ENCODE data around the gene PLEKHB2.
"Not testable (repeated sequence)": the region's sequence is repeated elsewhere in the genome, so short reads cannot be mapped to it uniquely, and the experiment has no call there.

PLEKHB2 gene

DNA sequence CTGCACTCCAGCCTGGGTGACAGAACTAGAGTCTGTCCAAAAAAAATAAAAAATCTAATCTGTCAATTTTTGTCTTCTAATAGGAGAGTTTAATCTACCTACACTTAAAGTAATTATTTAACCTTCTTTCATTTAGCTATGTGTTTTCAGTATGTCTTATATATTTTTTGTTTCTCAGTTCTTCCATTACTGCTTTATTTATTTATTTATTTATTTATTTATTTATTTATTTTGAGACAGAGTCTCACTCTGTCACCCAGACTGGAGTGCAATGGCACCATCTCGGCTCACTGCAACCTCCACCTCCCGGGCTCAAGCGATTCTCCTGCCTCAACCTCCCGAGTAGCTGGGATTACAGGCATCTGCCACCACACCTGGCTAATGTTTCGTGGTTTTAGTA, 60.4 kb downstream of the PLEKHB2 start:
- not testable (repeated sequence) for H3K4me3 ChIP-seq (ENCODE audit: control insufficient read depth in 1 of 7, extremely low read depth in 1 of 7, insufficient read depth in 4 of 7, low read depth in 2 of 7, low read length in 6 of 7); H3K27ac ChIP-seq (ENCODE audit: insufficient read depth in 1 of 2, low read depth in 1 of 2, low read length in 2 of 2, poor library complexity in 1 of 2, severe bottlenecking in 2 of 2); DNase-seq; H3K9me3 ChIP-seq (ENCODE audit: control extremely low read depth in 1 of 5, control insufficient read depth in 4 of 5, insufficient read depth in 2 of 5, low read depth in 1 of 5, low read length in 4 of 5); H3K36me3 ChIP-seq (ENCODE audit: control insufficient read depth in 4 of 4, insufficient read depth in 4 of 4, low read length in 3 of 4); H3K27me3 ChIP-seq (replicated peaks in 2 of 5; ENCODE audit: control insufficient read depth in 4 of 5, insufficient read depth in 5 of 5, low read length in 4 of 5); H3K4me1 ChIP-seq (ENCODE audit: control extremely low read depth in 1 of 4, control insufficient read depth in 4 of 4, insufficient read depth in 4 of 4, low read length in 3 of 4)
- 97% methylated on average over 5 of the region's 5 CpGs for WGBS (ENCODE audit: insufficient coverage)
- ChIA-PET CTCF (interaction anchor here (1.2 kb wide), 1 partner anchor 11 kb away, joined by 3 read pairs; no protein-coding TSS in a partner anchor), POLR2A (interaction anchor here (0.6 kb wide), 1 partner anchor 1007 kb away, joined by 3 read pairs; no protein-coding TSS in a partner anchor)

DNA sequence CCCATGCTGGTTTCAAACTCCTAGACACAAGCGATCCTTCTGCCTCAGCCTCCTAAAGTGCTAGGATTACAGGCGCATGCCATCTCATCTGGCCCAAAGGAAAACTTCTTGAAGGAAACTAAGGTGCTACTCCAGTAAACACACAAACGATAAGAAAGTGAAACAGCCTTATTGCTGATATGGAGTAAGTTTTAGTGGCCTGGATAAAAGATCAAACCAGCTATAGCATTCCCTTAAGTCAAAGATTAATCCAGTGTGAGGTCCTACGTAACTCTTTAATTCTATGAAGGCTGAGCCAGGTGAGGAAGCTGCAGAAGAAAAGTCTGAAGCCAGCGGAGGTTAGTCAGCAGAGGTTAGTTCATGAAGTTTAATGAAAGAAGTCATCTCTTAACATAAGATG, 63.4 kb downstream of the PLEKHB2 start:
- peaks cover 0 to 3% (median 0%) of the 10 kb centered on the region in 5 experiments for H3K27me3 ChIP-seq (replicated peaks in 2 of 5; ENCODE audit: control insufficient read depth in 4 of 5, insufficient read depth in 5 of 5, low read length in 4 of 5)
- ChIA-PET CTCF (no interaction called here), POLR2A (no interaction called here)
- H3K4me1 ChIP-seq (ENCODE audit: control extremely low read depth in 1 of 4, control insufficient read depth in 4 of 4, insufficient read depth in 4 of 4, low read length in 3 of 4): no peaks in the 10 kb centered on the region
- no peaks in the 10 kb centered on the region for H3K9me3 ChIP-seq (ENCODE audit: control extremely low read depth in 1 of 5, control insufficient read depth in 4 of 5, insufficient read depth in 2 of 5, low read depth in 1 of 5, low read length in 4 of 5)
- no peak overlapping the region for H3K4me3 ChIP-seq (ENCODE audit: control insufficient read depth in 1 of 7, extremely low read depth in 1 of 7, insufficient read depth in 4 of 7, low read depth in 2 of 7, low read length in 6 of 7)
- WGBS (ENCODE audit: insufficient coverage): 100% methylated on average over 3 of the region's 5 CpGs
- DNase-seq: no peak
- H3K27ac ChIP-seq (ENCODE audit: insufficient read depth in 1 of 2, low read depth in 1 of 2, low read length in 2 of 2, poor library complexity in 1 of 2, severe bottlenecking in 2 of 2): no peak overlapping the region
- H3K36me3 ChIP-seq (ENCODE audit: control insufficient read depth in 4 of 4, insufficient read depth in 4 of 4, low read length in 3 of 4): no peaks in the 10 kb centered on the region

DNA sequence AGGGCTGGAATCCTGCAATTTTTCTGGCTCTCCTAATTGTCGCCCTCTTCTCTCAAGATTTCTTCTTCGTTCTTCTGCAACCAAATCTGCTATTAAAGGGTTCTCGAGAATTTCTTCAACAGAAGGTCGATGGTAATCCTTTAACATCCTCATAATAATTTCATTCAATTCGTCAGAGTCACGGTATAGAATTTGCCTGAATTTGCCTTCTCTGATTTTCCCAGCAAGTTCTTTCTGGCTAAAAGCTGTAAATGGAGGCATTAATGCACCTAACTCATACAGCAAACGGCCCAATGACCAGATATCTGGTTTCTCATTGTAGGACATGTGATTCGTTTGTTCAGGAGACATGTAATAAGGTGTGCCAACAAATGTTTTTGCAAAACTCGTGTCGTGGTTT, 72.9 kb downstream of the PLEKHB2 start:
- DNase-seq; POLR2A ChIA-PET; H3K36me3 ChIP-seq (ENCODE audit: control insufficient read depth in 4 of 4, insufficient read depth in 4 of 4, low read length in 3 of 4); H3K9me3 ChIP-seq (ENCODE audit: control extremely low read depth in 1 of 5, control insufficient read depth in 4 of 5, insufficient read depth in 2 of 5, low read depth in 1 of 5, low read length in 4 of 5); H3K27ac ChIP-seq (ENCODE audit: insufficient read depth in 1 of 2, low read depth in 1 of 2, low read length in 2 of 2, poor library complexity in 1 of 2, severe bottlenecking in 2 of 2); H3K4me1 ChIP-seq (ENCODE audit: control extremely low read depth in 1 of 4, control insufficient read depth in 4 of 4, insufficient read depth in 4 of 4, low read length in 3 of 4); H3K4me3 ChIP-seq (ENCODE audit: control insufficient read depth in 1 of 7, extremely low read depth in 1 of 7, insufficient read depth in 4 of 7, low read depth in 2 of 7, low read length in 6 of 7); CTCF ChIA-PET; H3K27me3 ChIP-seq (replicated peaks in 2 of 5; ENCODE audit: control insufficient read depth in 4 of 5, insufficient read depth in 5 of 5, low read length in 4 of 5): not testable (repeated sequence)
- WGBS (ENCODE audit: insufficient coverage): 85% methylated on average over 6 of the region's 10 CpGs

DNA sequence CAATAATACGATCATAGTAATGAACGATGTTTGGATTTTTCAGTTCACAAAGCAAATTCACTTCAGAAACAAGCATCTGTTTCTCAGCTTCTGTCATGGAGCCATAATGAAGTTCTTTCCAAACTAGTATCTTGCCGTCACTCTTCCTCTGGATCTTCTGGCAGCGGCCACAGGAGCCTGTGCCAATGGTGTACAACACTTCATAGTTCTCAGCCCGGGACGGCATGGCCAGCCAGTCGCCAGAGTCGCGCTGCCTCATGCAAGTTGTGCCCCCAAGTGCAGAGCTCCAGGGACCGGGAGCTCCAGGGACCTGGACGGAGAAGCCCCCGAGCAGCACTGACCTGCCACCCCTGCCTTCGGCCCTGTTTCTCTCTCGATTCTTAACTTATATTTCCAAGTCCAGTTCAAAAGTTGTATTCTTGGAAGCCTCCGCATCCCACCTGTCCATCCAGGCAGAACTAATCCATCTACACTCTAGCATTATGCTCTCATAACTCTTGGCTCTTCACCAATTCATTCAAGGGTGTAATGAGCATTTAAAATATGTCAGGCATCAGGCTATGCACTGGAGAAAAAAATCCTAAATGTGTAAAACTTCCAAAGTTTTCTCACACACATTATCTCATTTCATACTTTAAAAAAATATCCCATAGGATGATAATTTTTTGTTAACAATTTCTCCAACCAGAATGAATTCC, 73.7 kb downstream of the PLEKHB2 start:
- H3K9me3 ChIP-seq (ENCODE audit: control extremely low read depth in 1 of 5, control insufficient read depth in 4 of 5, insufficient read depth in 2 of 5, low read depth in 1 of 5, low read length in 4 of 5); DNase-seq; CTCF ChIA-PET; H3K4me3 ChIP-seq (ENCODE audit: control insufficient read depth in 1 of 7, extremely low read depth in 1 of 7, insufficient read depth in 4 of 7, low read depth in 2 of 7, low read length in 6 of 7); POLR2A ChIA-PET; H3K27me3 ChIP-seq (replicated peaks in 2 of 5; ENCODE audit: control insufficient read depth in 4 of 5, insufficient read depth in 5 of 5, low read length in 4 of 5); H3K4me1 ChIP-seq (ENCODE audit: control extremely low read depth in 1 of 4, control insufficient read depth in 4 of 4, insufficient read depth in 4 of 4, low read length in 3 of 4); H3K27ac ChIP-seq (ENCODE audit: insufficient read depth in 1 of 2, low read depth in 1 of 2, low read length in 2 of 2, poor library complexity in 1 of 2, severe bottlenecking in 2 of 2); H3K36me3 ChIP-seq (ENCODE audit: control insufficient read depth in 4 of 4, insufficient read depth in 4 of 4, low read length in 3 of 4): not testable (repeated sequence)
- 98% methylated on average over 12 of the region's 15 CpGs for WGBS (ENCODE audit: insufficient coverage)

DNA sequence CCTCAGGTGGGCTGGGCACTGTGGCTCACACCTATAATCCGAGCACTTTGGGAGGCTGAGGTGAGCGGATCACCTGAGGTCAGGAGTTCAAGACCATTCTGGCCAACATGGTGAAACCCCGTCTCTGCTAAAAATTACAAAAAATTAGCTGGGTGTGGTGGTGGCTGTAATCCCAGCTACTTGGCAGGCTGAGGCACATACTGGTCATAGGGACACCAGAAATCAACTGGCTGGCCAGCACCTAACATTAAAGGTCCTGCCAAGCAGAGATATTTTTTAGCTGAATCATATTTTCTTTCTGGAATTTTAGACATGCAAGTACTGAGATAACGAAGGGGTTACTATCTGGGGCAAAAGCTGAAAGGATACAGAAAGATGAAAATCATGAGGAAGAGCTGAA, 76.3 kb downstream of the PLEKHB2 start:
- H3K4me1 ChIP-seq (ENCODE audit: control extremely low read depth in 1 of 4, control insufficient read depth in 4 of 4, insufficient read depth in 4 of 4, low read length in 3 of 4); H3K27ac ChIP-seq (ENCODE audit: insufficient read depth in 1 of 2, low read depth in 1 of 2, low read length in 2 of 2, poor library complexity in 1 of 2, severe bottlenecking in 2 of 2); H3K27me3 ChIP-seq (replicated peaks in 2 of 5; ENCODE audit: control insufficient read depth in 4 of 5, insufficient read depth in 5 of 5, low read length in 4 of 5); H3K36me3 ChIP-seq (ENCODE audit: control insufficient read depth in 4 of 4, insufficient read depth in 4 of 4, low read length in 3 of 4); H3K9me3 ChIP-seq (ENCODE audit: control extremely low read depth in 1 of 5, control insufficient read depth in 4 of 5, insufficient read depth in 2 of 5, low read depth in 1 of 5, low read length in 4 of 5); H3K4me3 ChIP-seq (ENCODE audit: control insufficient read depth in 1 of 7, extremely low read depth in 1 of 7, insufficient read depth in 4 of 7, low read depth in 2 of 7, low read length in 6 of 7); DNase-seq; CTCF ChIA-PET: not testable (repeated sequence)
- POLR2A ChIA-PET: interaction anchor here (0.5 kb wide), 1 partner anchor 20 kb away, joined by 4 read pairs; no protein-coding TSS in a partner anchor
- 91% methylated on average over 4 of the region's 4 CpGs for WGBS (ENCODE audit: insufficient coverage)

DNA sequence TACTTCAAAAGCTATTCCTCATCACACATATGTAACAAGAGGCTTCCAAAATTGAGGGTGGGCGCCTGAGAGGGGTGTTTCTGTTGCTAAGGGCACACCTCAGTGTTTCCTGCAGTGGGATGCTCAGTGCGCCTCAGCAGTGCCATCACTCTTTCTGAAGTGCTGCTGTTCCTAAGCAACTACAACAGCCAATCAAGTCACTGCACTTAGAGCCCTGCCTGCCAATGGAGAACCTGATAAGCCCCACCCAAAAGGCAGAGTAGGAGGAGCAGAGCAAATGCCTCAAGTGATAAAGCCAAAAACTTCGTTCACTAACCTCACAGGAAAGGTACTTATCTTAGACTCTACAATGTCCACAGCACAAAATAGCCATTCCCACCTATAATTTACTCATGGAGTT, 88.3 kb downstream of the PLEKHB2 start:
- H3K9me3 ChIP-seq (ENCODE audit: control extremely low read depth in 1 of 5, control insufficient read depth in 4 of 5, insufficient read depth in 2 of 5, low read depth in 1 of 5, low read length in 4 of 5); DNase-seq; H3K4me1 ChIP-seq (ENCODE audit: control extremely low read depth in 1 of 4, control insufficient read depth in 4 of 4, insufficient read depth in 4 of 4, low read length in 3 of 4); H3K4me3 ChIP-seq (ENCODE audit: control insufficient read depth in 1 of 7, extremely low read depth in 1 of 7, insufficient read depth in 4 of 7, low read depth in 2 of 7, low read length in 6 of 7); H3K36me3 ChIP-seq (ENCODE audit: control insufficient read depth in 4 of 4, insufficient read depth in 4 of 4, low read length in 3 of 4); H3K27ac ChIP-seq (ENCODE audit: insufficient read depth in 1 of 2, low read depth in 1 of 2, low read length in 2 of 2, poor library complexity in 1 of 2, severe bottlenecking in 2 of 2); POLR2A ChIA-PET: not testable (repeated sequence)
- H3K27me3 ChIP-seq (replicated peaks in 2 of 5; ENCODE audit: control insufficient read depth in 4 of 5, insufficient read depth in 5 of 5, low read length in 4 of 5): peaks cover 0 to 10% (median 0%) of the 10 kb centered on the region in 5 experiments
- CTCF ChIA-PET: interaction anchor here (0.6 kb wide), 1 partner anchor 233 kb away, joined by 3 read pairs; no protein-coding TSS in a partner anchor
- 20% methylated on average over 1 of the region's 3 CpGs for WGBS (ENCODE audit: insufficient coverage)

DNA sequence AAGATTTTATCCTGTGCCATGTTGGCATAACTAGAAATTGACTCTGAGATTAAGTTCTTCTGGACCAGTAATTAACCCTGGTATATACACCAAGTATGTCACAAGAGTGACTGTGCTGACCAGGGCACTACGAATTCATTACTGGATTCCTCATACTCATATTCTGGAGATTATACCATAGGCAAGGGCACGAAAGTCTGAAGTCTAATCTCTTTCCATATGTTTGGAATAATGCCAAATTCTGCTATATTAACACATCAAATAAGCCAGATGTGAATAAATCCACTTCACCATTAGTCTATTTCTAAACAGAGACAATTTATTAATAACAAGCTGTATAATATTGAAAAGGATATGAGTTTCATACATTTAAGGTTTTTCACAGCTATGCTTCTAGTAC, 91.0 kb downstream of the PLEKHB2 start:
- H3K9me3 ChIP-seq (ENCODE audit: control extremely low read depth in 1 of 5, control insufficient read depth in 4 of 5, insufficient read depth in 2 of 5, low read depth in 1 of 5, low read length in 4 of 5); DNase-seq; CTCF ChIA-PET; H3K4me1 ChIP-seq (ENCODE audit: control extremely low read depth in 1 of 4, control insufficient read depth in 4 of 4, insufficient read depth in 4 of 4, low read length in 3 of 4); POLR2A ChIA-PET; H3K36me3 ChIP-seq (ENCODE audit: control insufficient read depth in 4 of 4, insufficient read depth in 4 of 4, low read length in 3 of 4); H3K4me3 ChIP-seq (ENCODE audit: control insufficient read depth in 1 of 7, extremely low read depth in 1 of 7, insufficient read depth in 4 of 7, low read depth in 2 of 7, low read length in 6 of 7); H3K27ac ChIP-seq (ENCODE audit: insufficient read depth in 1 of 2, low read depth in 1 of 2, low read length in 2 of 2, poor library complexity in 1 of 2, severe bottlenecking in 2 of 2): not testable (repeated sequence)
- peaks cover 0 to 10% (median 0%) of the 10 kb centered on the region in 5 experiments for H3K27me3 ChIP-seq (replicated peaks in 2 of 5; ENCODE audit: control insufficient read depth in 4 of 5, insufficient read depth in 5 of 5, low read length in 4 of 5)
- WGBS (ENCODE audit: insufficient coverage): no CpG with 5 or more reads among the region's 2 CpGs

Data from common myeloid progenitor, CD34-positive (primary cell).